ENCODE results near the gene TMEM129.
"Not testable (repeated sequence)": the region's sequence is repeated elsewhere in the genome, so short reads cannot be mapped to it uniquely, and the experiment has no call there.

The TMEM129 gene

GRCh38 chr4:1708581-1708980, 12.5 kb downstream of the TMEM129 start:
- Histone ChIP-seq H3K27me3 (replicated peaks) (no peaks in the 10 kb centered on the region), H3K36me3 (replicated peaks) (peaks cover 24% of the 10 kb centered on the region), H3K27ac (no peak overlapping the region), H3K4me3 (ENCODE audit: low read depth, low read length) (no peak overlapping the region)
- TF ChIP-seq, protein P1, sequence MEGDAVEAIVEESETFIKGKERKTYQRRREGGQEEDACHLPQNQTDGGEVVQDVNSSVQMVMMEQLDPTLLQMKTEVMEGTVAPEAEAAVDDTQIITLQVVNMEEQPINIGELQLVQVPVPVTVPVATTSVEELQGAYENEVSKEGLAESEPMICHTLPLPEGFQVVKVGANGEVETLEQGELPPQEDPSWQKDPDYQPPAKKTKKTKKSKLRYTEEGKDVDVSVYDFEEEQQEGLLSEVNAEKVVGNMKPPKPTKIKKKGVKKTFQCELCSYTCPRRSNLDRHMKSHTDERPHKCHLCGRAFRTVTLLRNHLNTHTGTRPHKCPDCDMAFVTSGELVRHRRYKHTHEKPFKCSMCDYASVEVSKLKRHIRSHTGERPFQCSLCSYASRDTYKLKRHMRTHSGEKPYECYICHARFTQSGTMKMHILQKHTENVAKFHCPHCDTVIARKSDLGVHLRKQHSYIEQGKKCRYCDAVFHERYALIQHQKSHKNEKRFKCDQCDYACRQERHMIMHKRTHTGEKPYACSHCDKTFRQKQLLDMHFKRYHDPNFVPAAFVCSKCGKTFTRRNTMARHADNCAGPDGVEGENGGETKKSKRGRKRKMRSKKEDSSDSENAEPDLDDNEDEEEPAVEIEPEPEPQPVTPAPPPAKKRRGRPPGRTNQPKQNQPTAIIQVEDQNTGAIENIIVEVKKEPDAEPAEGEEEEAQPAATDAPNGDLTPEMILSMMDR (IDR thresholded peaks at IDR 0.05; ENCODE audit: low read depth, low read length, missing control alignments): no peak
- in situ Hi-C loops (cut with HindIII; ENCODE audit: low pct_ligation_motif_present, low sequenced_read_pairs): no loop called here
- no peak for DNase-seq

DNA sequence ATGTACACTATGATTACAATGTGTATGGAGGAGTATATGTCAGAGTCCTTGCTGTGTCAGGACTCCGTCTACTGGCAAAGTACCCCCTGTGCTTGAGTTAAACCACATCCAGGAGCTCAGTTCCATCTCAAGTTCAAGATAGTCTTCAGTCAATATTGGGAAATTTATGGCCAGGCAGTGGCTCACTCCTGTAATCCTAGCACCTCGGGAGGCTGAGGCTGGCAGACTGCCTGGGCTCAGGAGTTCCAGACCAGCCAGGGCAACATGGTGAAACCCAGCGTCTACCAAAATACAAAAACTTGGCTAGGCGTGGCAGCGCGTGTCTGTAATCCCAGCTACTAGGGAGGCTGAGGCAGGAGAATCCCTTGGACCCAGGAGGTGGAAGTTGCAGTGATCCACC, 14.8 kb downstream of the TMEM129 start:
- no peaks in the 10 kb centered on the region for H3K27me3 ChIP-seq (replicated peaks)
- in situ Hi-C loops (cut with HindIII; ENCODE audit: low pct_ligation_motif_present, low sequenced_read_pairs): no loop called here
- no peak for DNase-seq
- H3K4me3 ChIP-seq (ENCODE audit: low read depth, low read length): no peak overlapping the region
- peaks cover 42% of the 10 kb centered on the region for H3K36me3 ChIP-seq (replicated peaks)
- H3K27ac ChIP-seq: no peak overlapping the region
- TF ChIP-seq, protein P1 (IDR thresholded peaks at IDR 0.05; ENCODE audit: low read depth, low read length, missing control alignments): no peak

GRCh38 chr4:1705732-1706131, 15.4 kb downstream of the TMEM129 start:
- no peak for DNase-seq
- no peak overlapping the region for H3K27ac ChIP-seq
- TF ChIP-seq, protein P1 (IDR thresholded peaks at IDR 0.05; ENCODE audit: low read depth, low read length, missing control alignments): no peak
- peaks cover 47% of the 10 kb centered on the region for H3K36me3 ChIP-seq (replicated peaks)
- H3K27me3 ChIP-seq (replicated peaks): no peaks in the 10 kb centered on the region
- in situ Hi-C loops (cut with HindIII; ENCODE audit: low pct_ligation_motif_present, low sequenced_read_pairs): no loop called here
- H3K4me3 ChIP-seq (ENCODE audit: low read depth, low read length): no peak overlapping the region

GRCh38 chr4:1703867-1704266, 17.3 kb downstream of the TMEM129 start:
- Histone ChIP-seq H3K4me3 (ENCODE audit: low read depth, low read length) (no peak overlapping the region), H3K27ac (no peak overlapping the region), H3K36me3 (replicated peaks) (peaks cover 55% of the 10 kb centered on the region), H3K27me3 (replicated peaks) (no peaks in the 10 kb centered on the region)
- TF ChIP-seq, protein P1 (IDR thresholded peaks at IDR 0.05; ENCODE audit: low read depth, low read length, missing control alignments): no peak
- no peak for DNase-seq
- in situ Hi-C loops (cut with HindIII; ENCODE audit: low pct_ligation_motif_present, low sequenced_read_pairs): no loop called here

- H3K27ac ChIP-seq; DNase-seq; H3K4me3 ChIP-seq (ENCODE audit: low read depth, low read length); in situ Hi-C loops (cut with HindIII; ENCODE audit: low pct_ligation_motif_present, low sequenced_read_pairs); H3K27me3 ChIP-seq (replicated peaks): not testable (repeated sequence)
- peaks cover 66% of the 10 kb centered on the region for H3K36me3 ChIP-seq (replicated peaks)
Observed at GRCh38 chr4:1701671-1702070, 19.5 kb downstream of the TMEM129 start.

DNA sequence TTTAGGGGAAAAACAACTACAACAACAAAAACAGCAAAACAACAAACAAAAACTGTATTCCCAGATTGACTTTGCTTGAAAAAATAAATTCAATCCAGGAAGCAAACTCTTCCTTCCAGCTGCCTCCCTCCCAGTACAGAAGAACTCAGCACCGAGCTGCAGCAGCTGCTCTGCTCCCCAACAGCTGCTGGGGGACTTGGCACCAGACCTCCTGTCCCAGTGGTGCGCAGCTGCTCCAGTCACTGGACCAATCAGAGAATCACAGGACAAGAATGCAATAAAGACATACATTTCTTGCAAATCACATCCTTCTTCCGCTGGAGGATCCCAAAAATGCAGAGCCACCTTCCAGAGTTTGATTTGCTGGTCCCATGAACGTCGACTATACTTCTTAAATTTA, 25.2 kb downstream of the TMEM129 start:
- in situ Hi-C loops (cut with HindIII; ENCODE audit: low pct_ligation_motif_present, low sequenced_read_pairs): no loop called here
- H3K36me3 ChIP-seq (replicated peaks): peaks cover 74% of the 10 kb centered on the region

More for the DNA sequence above, 25.2 kb downstream of the TMEM129 start:
- Histone ChIP-seq H3K27me3 (replicated peaks) (no peaks in the 10 kb centered on the region), H3K4me3 (ENCODE audit: low read depth, low read length) (no peak overlapping the region), H3K27ac (no peak overlapping the region)
- no peak for DNase-seq
- TF ChIP-seq, protein P1 (IDR thresholded peaks at IDR 0.05; ENCODE audit: low read depth, low read length, missing control alignments): no peak
